C4-2B (cell line): Measurements from ENCODE around the gene TFAP2B.

Source experiments
- CTCF ChIP-seq: fragments of 450-650 bp; conservative IDR thresholded peaks from 2 replicates; pipeline ENCODE4 v1.5.1; 2017; ENCODE audit warnings: mild to moderate bottlenecking
- ZFX ChIP-seq: fragments of 450-650 bp; IDR thresholded peaks from 2 replicates; pipeline ENCODE4 v1.6.1; 2017

GRCh38 chr6:50815436-50816114 is 3.1 kb upstream of the TFAP2B start:
- peak; percentile 83 for TF ChIP-seq CTCF
- TF ChIP-seq ZFX, result no peak
